ENCODE data around the gene HIPK3.
A peak's percentile ranks its signal among the peaks of the same experiment; 100 is the strongest.

Gene HIPK3

GRCh38 chr11:33309118-33309517, 51.9 kb downstream of the HIPK3 start:
- CTCF ChIA-PET: interaction anchor here (0.8 to 5.7 kb wide), 4 partner anchors 12 to 1106 kb away, joined by 3 to 18 read pairs (median 4); no protein-coding TSS in a partner anchor
- DNase-seq (ENCODE audit: extremely low spot score): no peak
- no peak for TF ChIP-seq CTCF (IDR thresholded peaks at IDR 0.05; ENCODE audit: control extremely low read depth, extremely low read depth, low read depth, missing control alignments)
- POLR2A ChIA-PET: no interaction called here

GRCh38 chr11:33310720-33311500, 53.7 kb downstream of the HIPK3 start:
- POLR2A ChIA-PET: no interaction called here
- DNase-seq (ENCODE audit: extremely low spot score): no peak
- CTCF ChIA-PET: interaction anchor here (0.9 to 5.7 kb wide), 3 partner anchors 10 to 36 kb away, joined by 3 to 18 read pairs (median 5); no protein-coding TSS in a partner anchor
- TF ChIP-seq CTCF (IDR thresholded peaks at IDR 0.05; ENCODE audit: control extremely low read depth, extremely low read depth, low read depth, missing control alignments): no peak

- ChIA-PET POLR2A (no interaction called here), CTCF (interaction anchor here (0.9 to 1.1 kb wide), 3 partner anchors 9 to 21 kb away, joined by 3 to 5 read pairs (median 4); no protein-coding TSS in a partner anchor)
Observed at GRCh38 chr11:33311680-33312079, 54.5 kb downstream of the HIPK3 start.

GRCh38 chr11:33315822-33316221, 58.6 kb downstream of the HIPK3 start:
- ChIA-PET CTCF (interaction anchor here (1.7 to 1.8 kb wide), 2 partner anchors 14 to 55 kb away, joined by 4 to 6 read pairs; no protein-coding TSS in a partner anchor), POLR2A (no interaction called here)
- no peak for DNase-seq (ENCODE audit: extremely low spot score)

More at GRCh38 chr11:33311680-33312079, 54.5 kb downstream of the HIPK3 start:
- no peak for TF ChIP-seq CTCF (IDR thresholded peaks at IDR 0.05; ENCODE audit: control extremely low read depth, extremely low read depth, low read depth, missing control alignments)
- no peak for DNase-seq (ENCODE audit: extremely low spot score)

GRCh38 chr11:33317662-33318061, 60.5 kb downstream of the HIPK3 start:
- ChIA-PET POLR2A (no interaction called here), CTCF (interaction anchor here (0.6 to 1.6 kb wide), 6 partner anchors 12 to 151 kb away, joined by 3 to 5 read pairs (median 4); no protein-coding TSS in a partner anchor)
- no peak for DNase-seq (ENCODE audit: extremely low spot score)
- no peak for TF ChIP-seq CTCF (IDR thresholded peaks at IDR 0.05; ENCODE audit: control extremely low read depth, extremely low read depth, low read depth, missing control alignments)

More at GRCh38 chr11:33315822-33316221, 58.6 kb downstream of the HIPK3 start:
- no peak for TF ChIP-seq CTCF (IDR thresholded peaks at IDR 0.05; ENCODE audit: control extremely low read depth, extremely low read depth, low read depth, missing control alignments)

- ChIA-PET CTCF (interaction anchor here (1.0 to 4.7 kb wide), 13 partner anchors 8 to 511 kb away, joined by 3 to 37 read pairs (median 5); partner anchors contain the start of gene CSTF3), POLR2A (interaction anchor here (0.5 kb wide), 1 partner anchor 66 kb away, joined by 4 read pairs; no protein-coding TSS in a partner anchor)
- peak; percentile 26 for TF ChIP-seq CTCF (IDR thresholded peaks at IDR 0.05; ENCODE audit: control extremely low read depth, extremely low read depth, low read depth, missing control alignments)
- peak; percentile 17 for DNase-seq (ENCODE audit: extremely low spot score)
Observed at GRCh38 chr11:33320016-33320813, 63.0 kb downstream of the HIPK3 start.
